Inflammatory macrophage (primary cell): Measurements from ENCODE around the gene ROBO1.
"Not testable (repeated sequence)": the region's sequence is repeated elsewhere in the genome, so short reads cannot be mapped to it uniquely, and the experiment has no call there.

Experiments used
- DNase-seq, 2 donors: peaks; one replicate each; pipeline ENCODE4 v3.0.0-alpha.2; 2020 to 2022
- total RNA-seq, 18 experiments: gene quantifications; one replicate each; lab custom pipeline; 2026; ENCODE audit warnings: mixed read lengths in 6 of 18, inconsistent platforms in 2 of 18; lab: John Stamatoyannopoulos, UW

The ROBO1 gene
- total RNA-seq: 0 to 0.64 (median 0.13) reads per million in 18 experiments

DNA sequence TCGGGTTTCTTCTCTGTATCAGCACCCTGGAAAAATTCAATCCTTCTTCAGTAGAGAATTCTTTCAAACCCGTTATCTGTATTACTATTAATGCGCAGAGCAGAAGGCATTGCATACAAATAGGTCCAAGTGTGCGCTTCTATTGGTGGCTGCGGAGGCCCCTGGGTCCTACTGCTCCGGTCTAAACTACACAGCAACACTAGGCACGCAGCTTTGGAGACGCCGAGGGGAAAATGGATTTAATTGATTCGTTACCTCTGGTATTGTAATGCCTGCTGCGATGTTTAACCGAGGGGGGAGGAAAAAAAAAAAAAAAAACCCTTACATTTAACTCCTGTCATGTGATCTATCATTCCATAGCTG, at the start of gene ROBO1:
ROBO1 (minus strand) TSS at position 94 of the 363 bp plus-strand sequence.
- DNase-seq: no peak

DNA sequence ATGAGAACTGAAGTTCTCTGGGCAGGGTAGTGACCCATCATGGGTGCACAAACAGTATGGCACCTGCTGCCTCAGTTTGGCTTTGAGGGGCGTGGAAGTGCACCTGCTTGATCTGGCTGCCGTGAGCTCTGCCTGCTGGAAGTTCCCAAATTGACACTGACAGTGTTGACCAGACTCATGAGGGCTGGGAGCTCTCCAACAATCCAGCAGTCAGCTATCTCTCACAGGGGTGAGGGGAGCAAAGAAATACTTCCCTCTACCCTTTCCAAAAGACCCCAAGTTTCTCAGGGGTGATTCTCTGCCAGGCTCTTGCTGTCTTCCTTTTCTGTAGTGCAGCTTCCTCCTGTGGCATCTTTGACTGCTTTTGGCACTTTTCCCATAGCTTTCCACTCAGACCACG, 49.4 kb upstream of the ROBO1 start:
- no peak for DNase-seq

DNA sequence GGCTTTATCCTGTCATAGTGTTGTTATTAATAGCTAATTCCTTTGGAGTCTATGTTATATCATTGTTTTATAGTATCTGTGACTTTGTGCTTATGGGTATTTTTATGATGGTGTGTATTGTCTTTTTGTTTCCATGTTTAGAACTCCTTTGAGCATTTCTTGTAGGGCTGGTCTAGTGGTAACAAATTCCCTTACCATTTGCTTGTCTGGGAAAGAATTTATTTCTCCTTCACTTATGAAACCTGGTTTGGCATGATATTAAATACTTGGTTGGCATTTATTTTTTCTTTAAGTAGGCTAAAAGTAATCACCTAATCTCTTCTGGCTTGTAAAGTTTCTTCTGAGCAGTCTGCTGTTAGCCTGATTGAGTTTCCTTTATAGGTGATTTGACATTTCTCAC, 47.7 kb upstream of the ROBO1 start:
- no peak for DNase-seq

DNA sequence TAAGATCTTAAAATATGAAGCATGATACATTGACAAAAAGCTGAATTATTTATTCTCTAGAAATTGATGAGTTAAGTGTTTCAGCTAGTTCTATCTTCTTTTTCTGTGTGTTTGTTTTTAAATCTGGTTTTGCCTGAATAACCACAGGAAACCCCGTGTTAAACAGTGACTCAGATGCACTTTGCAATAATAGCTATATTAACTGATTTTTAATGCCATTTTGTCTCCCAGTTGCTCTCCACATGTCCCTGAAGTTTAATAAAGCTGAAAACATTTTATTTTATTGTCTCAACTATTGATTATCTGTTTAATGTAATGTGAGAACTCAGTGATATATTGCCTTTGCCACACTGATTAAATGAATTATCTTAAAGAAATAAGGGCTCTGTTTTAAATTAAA, 42.8 kb upstream of the ROBO1 start:
- no peak for DNase-seq

DNA sequence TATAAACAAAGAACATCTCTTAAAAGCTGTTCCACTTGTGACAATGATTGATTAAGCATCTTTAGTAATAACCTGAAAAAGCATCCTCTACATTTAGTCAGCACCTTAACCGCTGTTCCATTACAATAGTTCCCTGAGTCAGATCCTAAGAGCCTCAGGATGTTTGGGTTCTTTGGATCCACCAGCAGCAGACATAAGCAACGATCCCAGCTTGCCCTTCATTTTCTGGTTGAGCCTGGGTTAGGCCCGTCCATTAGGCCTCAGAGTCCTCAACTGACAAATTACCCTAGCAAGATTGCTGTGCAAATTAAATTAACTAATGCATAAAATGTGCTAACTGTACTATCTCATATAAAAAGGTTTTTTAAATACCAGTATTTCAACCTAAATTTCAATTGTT, 42.3 kb upstream of the ROBO1 start:
- DNase-seq: no peak

DNA sequence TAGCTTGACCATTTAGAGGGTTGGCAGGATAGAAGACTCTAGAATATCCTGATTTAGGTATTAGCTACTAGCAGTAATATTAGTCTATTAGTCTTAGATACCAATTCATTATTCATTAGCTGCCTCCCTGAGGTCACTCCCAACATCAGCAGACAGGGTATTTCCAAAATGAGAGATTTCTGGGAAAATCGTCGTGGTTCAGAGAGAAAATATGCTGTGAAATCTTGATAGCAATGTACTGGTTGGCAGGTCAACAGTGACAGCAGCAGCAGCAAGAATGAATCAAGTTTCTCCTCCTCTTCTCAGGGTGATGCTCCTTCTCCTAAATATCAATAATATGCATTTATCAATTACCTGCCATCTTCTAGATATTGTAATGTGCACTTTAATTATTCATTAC, 41.3 kb upstream of the ROBO1 start:
- no peak for DNase-seq

DNA sequence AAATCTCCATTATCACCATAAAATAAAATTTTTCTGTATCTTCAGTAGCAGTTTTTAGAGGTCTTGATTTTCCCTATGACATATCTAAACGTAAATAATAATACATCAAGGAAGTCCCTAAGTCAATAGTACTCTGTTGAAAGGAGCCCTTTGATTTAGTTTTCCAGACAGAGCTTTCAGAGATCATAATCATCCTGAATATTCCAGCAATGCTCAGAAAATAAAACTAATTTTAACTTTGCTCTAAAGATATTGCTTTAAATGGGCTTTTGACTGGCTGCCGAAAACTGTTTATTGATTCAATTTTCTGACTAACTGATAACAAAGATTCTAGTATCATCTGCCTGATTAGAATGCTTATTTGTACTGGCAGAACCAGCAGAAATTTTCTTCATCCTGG, 40.7 kb upstream of the ROBO1 start:
- no peak for DNase-seq

DNA sequence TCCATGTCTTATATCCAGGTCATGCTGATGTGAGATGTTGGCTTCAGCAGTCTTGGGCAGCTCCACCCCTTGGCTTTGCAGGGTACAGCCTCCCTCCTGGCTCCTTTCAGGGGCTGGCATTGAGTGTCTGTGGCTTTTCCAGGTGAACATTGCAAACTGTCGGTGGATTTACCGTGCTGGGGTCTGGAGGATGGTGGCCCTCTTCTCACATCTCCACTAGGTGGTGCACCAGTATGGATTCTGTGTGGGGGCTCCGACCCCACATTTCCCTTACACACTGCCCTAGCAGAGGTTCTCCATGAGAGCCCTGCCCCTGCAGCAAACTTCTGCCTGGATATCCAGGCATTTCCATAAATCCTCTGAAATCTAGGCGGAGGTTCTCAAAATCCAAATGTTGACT, 22.4 kb upstream of the ROBO1 start:
- DNase-seq: not testable (repeated sequence)

DNA sequence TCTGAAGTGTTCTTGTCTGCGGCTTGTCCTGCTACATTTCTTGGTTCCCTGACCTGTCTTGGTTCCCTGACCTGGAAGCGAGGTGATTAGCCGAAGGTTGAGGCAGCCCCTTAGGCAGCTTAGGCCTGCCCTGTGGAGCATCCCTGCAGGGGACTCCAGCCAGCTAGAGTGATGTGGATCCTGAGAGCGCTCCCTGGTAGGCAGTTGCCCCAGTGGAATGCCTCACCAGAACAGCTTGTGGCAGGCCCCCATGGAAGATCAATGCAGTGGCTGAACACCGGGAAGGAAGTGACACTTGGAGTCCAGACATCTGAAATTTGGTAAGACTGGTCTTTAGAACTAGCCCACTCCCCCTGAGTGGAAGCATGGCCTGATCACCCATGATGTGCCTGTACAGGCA, 5.5 kb upstream of the ROBO1 start:
- no peak for DNase-seq

DNA sequence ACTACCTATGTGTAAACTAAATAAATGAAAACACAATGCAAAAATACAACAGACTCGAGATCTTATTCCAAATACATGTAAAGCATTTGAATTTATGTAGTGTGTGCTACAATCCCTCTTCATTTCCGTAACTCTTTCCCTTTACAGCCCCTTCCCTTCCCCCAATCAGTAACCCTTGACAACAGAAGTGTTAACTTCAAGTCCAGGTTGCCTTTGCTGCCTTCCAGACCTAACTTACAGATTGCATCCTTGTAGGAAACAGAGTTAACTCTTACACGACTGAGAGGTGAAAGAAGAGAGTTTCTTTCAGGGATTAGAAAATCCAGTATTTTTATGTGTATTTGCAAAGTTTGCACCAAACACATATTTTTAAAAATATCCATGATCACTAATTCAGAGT, 1.4 kb upstream of the ROBO1 start:
- no peak for DNase-seq

DNA sequence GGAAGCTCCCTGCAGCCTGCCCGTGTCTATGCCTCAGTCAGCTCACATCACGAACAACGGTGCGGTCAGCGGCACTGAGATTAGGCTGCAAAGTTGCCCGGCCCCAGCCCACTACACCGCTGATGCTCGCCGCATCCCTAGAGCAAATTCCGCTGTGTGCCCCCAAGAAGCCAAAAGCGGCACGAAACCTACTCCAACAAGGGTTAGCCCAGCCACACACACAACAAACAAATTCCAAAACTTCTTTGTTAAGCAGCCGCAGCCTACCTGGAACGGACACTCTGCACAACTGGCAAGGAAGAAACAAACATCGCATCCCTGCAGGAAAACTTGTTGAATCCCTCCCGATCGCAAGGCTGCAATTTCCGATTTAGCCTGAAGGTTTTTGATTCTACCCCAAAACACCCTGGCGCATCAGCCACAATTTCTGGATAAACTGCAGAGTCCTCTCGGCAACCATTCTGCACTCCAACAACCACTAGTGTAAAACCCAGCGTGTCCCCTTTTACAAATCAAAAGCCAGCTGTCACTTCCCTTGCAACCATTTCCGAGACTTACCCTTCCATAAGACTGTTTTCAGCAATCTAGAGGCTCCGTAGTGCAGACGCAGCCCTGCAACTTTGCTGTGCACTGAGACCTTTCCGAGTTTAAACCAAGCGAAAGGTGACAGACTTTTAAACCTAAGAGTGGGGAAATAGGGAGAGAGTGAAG, 449 bp downstream of the ROBO1 start:
- no peak for DNase-seq

DNA sequence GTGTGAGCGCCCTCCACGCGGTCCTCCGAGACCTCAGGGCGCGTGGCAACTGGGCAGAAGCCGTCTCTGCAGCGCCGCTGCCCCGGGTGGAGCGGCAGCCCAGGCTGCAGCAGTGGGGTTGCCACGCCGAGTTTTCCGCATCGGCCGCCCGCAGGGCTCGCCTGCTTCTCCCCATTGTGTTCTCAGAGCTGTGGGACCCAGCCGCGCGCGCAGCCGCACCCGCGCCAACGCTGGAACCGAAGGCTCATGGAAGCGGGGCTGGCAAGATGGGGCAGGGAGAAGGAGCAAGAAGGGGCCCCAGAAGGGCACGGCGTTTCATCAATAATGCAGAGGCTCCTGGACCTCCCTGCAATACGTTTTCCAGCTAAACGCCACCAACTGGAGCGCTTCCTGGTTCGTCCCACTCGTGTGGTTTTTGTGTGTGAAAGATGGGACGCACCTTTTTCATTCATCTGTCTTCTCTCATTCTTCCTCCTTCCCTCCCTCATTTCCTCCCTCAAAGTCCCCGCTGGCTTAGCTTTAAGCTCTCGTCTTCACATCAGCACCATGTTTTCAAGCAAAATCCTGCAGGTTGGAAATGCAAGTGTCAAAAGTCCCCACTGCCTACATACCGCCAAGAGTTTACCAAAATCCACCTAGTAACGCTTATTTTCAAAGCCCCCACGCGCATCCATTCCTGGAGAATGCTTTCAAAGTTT, 1.2 kb downstream of the ROBO1 start:
- DNase-seq: no peak

DNA sequence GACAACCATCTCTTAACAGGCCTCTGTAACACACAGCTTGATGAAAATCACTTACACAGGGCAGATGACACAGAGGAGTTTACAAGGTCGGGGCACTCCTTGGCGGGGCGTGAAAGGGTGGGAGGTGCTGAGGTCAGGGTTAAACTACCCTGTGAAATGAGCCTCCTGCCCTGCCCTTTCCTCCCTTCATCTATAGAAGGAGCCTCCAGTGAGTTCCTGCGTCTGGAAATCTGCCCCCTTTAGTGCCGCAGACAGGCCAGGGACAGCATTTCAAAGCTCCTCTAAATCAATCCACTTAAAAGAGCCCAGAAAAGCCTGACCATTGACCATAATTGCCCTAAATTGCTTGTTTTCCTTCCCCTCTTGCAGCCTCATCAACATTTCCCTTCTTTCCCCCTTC, 1.9 kb downstream of the ROBO1 start:
- no peak for DNase-seq

DNA sequence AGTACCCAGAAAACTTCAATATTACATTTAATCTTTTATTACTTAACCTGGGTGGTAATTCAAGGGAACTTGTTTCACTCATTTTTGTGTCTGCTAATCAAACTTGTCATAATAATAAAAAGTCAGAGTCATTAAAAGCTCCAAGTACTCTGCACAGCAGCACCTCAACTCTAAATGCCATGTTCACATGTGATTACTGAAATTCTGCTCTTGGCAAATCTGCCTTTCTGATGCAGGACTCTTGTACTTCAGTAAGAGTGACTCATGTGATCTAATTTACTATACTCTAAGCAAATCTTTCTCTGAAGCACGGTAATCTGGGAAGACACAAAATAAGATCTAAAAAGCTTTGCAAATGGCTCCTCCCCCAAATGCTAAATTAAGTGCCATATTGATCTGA, 6.4 kb downstream of the ROBO1 start:
- no peak for DNase-seq

DNA sequence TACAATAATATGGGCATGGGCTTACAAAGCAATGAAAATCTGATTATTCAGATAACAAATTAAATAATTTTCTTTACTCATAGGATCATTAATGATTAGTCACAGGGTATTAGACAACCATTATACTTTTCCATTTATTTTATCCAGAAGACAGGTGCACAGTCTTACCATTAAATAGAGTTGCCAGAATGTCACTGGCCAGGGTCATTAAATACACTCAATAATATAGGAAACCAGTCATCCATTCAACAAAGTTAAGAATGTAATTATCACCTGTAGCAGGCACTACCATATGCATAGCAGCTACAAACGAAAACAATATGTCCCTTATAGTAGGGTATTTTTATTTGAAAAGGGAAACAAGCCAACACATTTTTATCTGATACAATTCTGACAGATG, 16.1 kb downstream of the ROBO1 start:
- DNase-seq: no peak

DNA sequence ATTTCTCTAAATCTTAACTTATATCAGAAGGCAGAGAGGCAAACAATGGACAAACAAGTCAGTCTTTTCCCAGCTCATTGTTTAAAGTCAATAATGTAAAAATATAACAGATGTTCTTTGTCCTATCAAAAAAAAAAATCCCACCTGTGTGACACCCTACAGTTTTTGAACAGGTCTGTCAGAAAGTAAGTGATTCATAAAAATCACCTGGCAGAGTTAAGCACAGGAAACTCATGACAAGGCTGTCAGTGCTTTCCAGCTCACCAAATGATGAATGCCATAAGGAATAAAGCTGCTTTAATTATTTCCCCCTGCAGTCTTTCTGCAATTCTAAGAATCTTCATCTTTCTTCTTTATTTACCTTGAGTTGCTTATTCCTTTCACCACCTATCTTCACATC, 30.3 kb downstream of the ROBO1 start:
- DNase-seq: no peak

DNA sequence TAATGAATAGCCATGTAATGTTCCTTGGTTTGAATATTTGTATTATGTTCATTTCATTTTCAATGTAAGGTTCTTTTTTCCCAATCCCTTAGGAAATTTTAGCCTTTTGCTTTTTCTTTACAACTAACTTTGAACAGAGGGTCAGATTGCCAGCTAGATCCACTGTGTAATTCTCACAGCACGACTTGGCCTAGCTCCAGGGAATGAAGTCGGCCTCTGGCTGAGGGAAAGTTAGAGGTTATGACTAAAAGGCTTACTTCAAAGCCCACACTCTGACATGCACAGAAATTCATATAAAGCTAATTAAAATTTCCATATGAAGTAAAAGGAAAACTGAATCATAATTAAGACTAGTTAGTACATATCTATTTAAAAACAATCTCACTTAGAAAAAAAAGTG, 38.7 kb downstream of the ROBO1 start:
- no peak for DNase-seq

DNA sequence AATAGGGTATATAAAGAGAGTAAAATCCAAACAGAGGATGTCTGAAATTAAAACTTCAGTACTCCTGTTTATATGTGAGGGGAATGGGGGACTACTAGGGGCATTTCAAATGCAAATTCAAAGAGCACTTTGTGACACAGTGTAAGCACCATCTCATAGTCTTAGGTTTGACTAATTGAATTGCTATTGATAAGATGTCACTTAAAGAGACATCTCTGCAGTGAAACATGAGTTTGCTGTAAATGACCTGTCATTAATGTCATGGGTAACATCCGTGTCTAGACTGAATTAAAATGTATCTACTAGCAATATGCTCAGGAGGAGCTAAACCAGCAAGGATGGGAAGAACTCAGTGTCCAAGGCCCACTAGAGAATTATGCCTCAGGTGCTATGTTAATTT, 41.0 kb downstream of the ROBO1 start:
- DNase-seq: no peak

DNA sequence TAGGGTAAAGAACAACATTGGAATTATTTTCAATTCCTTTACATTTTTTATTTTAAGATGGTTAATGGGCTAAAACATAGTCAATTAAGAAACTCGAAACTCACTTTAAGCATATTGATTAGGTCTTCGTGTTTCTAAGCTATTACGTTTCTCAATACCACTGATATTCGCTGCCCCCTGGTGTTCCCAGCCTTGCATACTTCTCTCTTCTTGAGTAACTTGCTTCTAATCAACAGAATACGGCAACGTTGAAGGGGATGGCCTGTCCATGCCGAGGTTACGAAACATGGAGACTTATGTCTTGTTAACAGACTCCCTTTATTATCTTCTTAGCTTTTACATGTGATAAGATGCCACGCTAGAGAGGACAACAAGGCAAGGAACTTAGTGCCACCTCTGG, 43.6 kb downstream of the ROBO1 start:
- DNase-seq: no peak

DNA sequence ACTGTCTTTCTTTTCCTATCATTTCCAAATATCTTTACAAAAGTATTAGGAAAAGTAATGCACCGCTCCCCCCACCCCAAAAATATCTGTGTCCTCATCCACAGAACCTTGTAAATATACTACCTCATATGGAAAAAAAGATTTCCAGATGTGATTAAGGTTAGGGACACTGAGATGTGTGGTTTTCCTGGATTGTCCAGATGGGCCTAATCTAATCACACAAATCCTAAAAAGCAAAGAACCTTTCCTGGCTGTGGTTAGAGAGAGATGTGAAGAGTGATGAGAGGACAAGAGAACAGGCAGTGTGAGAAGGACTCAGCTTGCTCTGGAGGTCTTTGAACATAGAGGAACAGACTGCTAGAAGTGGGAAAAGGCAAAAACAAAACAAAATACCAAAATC, 77.7 kb downstream of the ROBO1 start:
- DNase-seq: no peak

DNA sequence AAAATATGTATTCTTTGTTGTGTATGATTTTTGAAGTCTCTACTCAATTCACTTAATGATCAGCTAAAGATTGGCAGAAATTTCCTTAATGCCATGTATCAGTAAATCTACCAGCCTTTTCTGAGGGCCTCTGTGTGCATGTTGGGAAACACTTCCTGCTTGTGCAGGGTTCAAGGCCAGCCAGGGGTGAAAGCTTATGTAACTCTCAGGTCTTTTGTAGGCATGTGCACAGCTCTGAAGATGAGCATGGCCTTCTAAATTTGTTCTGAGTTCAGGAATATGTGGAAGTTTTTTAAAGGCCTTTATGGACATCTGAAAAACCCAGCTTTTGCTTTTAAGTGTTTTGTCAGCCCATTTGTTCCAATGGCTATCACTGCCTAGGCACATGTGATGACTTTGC, 82.7 kb downstream of the ROBO1 start:
- DNase-seq: no peak

DNA sequence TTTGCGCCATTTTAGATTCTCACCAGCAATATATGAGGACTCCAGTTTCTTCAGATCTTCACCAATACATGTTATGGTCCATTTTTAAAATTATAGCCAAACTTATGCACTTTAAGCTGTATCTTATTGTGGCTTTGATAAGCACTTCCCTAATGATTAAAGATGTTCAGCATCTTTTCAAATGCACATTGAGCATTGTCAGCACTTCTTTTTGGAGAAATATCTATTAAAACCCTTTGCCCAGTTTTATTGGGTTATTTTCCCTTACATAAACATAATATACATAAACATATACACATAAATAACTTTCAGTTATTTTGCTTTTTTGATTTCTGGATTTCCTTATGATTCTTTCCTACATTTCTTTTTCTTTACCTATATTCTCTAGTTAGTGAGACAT, 83.8 kb downstream of the ROBO1 start:
- no peak for DNase-seq

DNA sequence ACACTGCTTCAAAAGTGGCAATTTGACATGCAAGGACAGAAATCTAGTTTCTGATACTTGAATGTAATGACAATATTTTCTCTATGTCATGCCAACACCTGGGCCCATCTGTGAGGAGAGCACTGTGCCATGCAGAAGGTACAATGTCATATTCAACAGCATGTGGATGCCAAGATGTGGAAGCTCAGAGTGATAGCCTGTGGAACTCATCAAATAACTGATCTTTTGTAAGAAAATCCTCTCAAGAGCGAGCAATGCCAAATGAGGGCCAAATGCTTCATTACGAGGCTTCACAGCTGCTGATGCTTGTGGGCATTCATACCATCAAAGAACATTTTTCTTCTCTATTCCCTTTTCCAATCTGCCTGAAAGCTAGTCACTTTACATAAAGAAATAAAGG, 95.1 kb downstream of the ROBO1 start:
- DNase-seq: no peak

DNA sequence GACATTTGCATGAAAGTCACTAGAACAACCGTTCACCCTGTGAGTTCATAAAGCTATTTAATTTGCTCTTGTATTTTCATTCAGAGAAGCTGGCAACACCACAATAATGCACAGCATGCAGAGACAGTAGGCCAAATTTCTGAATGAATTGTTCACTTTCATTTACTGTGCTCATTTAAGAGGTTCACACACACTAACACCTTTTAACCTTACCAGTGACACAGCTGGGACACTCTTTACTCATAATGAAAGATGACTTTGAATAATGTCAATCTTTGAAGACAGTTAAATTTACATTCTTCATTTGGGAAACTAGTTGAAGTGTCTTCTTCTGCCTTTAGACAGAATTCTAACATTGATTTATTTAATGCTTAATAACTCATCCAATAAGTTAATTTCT, 95.7 kb downstream of the ROBO1 start:
- DNase-seq: no peak

DNA sequence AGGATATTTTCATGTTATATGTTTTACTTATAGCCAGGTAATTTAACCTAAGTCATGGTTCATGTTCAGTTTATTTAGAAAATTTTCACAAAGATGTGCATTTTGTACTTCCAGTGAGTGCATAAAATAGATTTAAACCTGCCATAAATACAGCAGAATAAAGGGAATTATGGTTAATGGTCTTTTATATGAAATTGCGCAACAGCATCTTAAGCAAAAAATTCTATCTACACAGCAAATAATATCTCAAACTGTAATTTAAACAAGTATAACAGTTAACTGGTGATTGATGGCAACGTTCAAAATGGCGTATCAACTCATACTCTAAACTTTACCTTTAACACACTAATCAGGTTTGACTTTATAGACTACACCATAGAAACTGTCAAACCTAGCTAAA, 97.6 kb downstream of the ROBO1 start:
- DNase-seq: no peak
